Muscle layer of duodenum (tissue), 2 donors: ENCODE results near the gene F10.
A peak's percentile ranks its signal among the peaks of the same experiment; 100 is the strongest.
"Not testable (repeated sequence)": the region's sequence is repeated elsewhere in the genome, so short reads cannot be mapped to it uniquely, and the experiment has no call there.

Experiments
- H3K27ac ChIP-seq: one replicate; pipeline ENCODE4 v1.7.0; 2013; ENCODE audit warnings: mild to moderate bottlenecking, low read length
- H3K27me3 ChIP-seq: one replicate; pipeline ENCODE4 v1.7.0; 2013; ENCODE audit warnings: low read depth, mild to moderate bottlenecking, control low read depth, low read length
- H3K36me3 ChIP-seq, 2 donors: one replicate each; pipeline ENCODE4 v1.7.0; 2013; ENCODE audit warnings: low read length in 2 of 2, control low read depth in 1 of 2, mild to moderate bottlenecking in 1 of 2; ENCODE audit not compliant: insufficient read depth in 2 of 2, control insufficient read depth in 1 of 2
- H3K4me1 ChIP-seq, 2 donors: one replicate each; pipeline ENCODE4 v1.7.0; 2013; ENCODE audit warnings: low read length in 2 of 2, mild to moderate bottlenecking in 2 of 2, control low read depth in 1 of 2, moderate library complexity in 1 of 2; ENCODE audit not compliant: insufficient read depth in 2 of 2, control insufficient read depth in 1 of 2
- H3K4me3 ChIP-seq, 2 donors: one replicate each; pipeline ENCODE4 v1.7.0; 2013; ENCODE audit warnings: low read length in 2 of 2, low read depth in 1 of 2, mild to moderate bottlenecking in 1 of 2
- H3K9me3 ChIP-seq, 2 donors: one replicate each; pipeline ENCODE4 v1.7.0; 2013; ENCODE audit warnings: low read length in 2 of 2, control low read depth in 1 of 2, mild to moderate bottlenecking in 1 of 2; ENCODE audit not compliant: control insufficient read depth in 1 of 2
- donor health status: healthy.

Gene F10

GRCh38 chr13:113122550-113123225 is at the start of gene F10:
TSS of gene F10 (plus strand) at chr13:113122799. CDS start at chr13:113122856, 57 bp downstream.
- H3K9me3 ChIP-seq, result no peaks in the 10 kb centered on the region
- no peaks in the 10 kb centered on the region for H3K27me3 ChIP-seq
- peak within 1 kb of the TSS in 1 of 2 donors; percentile 12 for H3K4me3 ChIP-seq
- H3K27ac ChIP-seq, result no peak within 1 kb of the TSS
- no peaks in the 10 kb centered on the region for H3K4me1 ChIP-seq
- no peaks in the 10 kb centered on the region for H3K36me3 ChIP-seq

- Histone ChIP-seq H3K27me3 (no peaks in the 10 kb centered on the region), H3K4me3 (no peak overlapping the region), H3K9me3 (peaks cover 2 to 9% of the 10 kb centered on the region in 2 donors), H3K4me1 (no peaks in the 10 kb centered on the region), H3K36me3 (no peaks in the 10 kb centered on the region), H3K27ac (no peak overlapping the region)
Measured at GRCh38 chr13:113073942-113074341, 48.7 kb upstream of the F10 start.

GRCh38 chr13:113074401-113074800 is 48.2 kb upstream of the F10 start:
- Histone ChIP-seq H3K4me3 (no peak overlapping the region), H3K27ac (no peak overlapping the region), H3K36me3 (no peaks in the 10 kb centered on the region), H3K4me1 (no peaks in the 10 kb centered on the region), H3K9me3 (peaks cover 2 to 9% of the 10 kb centered on the region in 2 donors), H3K27me3 (no peaks in the 10 kb centered on the region)

DNA sequence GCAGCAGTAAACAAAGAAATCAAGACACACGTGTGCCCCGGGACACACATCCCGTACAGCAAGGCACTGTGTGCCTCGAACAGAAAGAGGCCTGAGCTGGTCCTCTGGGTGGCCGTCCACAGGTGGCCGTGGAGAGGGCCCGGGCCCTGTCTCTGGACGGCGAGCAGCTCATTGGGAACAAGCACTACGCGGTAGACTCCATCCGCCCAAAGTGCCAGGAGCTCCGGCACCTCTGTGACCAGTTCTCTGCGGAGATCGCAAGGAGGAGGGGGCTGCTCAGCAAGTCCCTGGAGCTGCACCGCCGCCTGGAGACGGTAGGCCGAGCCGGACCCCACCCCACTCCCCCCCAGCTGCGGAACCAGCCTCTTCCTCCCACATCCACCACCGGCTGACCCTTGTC is 47.7 kb upstream of the F10 start:
- no peaks in the 10 kb centered on the region for H3K36me3 ChIP-seq
- H3K9me3 ChIP-seq, result peaks cover 2 to 9% of the 10 kb centered on the region in 2 donors
- no peak overlapping the region for H3K4me3 ChIP-seq
- H3K27me3 ChIP-seq, result no peaks in the 10 kb centered on the region
- no peaks in the 10 kb centered on the region for H3K4me1 ChIP-seq
- H3K27ac ChIP-seq, result no peak overlapping the region

DNA sequence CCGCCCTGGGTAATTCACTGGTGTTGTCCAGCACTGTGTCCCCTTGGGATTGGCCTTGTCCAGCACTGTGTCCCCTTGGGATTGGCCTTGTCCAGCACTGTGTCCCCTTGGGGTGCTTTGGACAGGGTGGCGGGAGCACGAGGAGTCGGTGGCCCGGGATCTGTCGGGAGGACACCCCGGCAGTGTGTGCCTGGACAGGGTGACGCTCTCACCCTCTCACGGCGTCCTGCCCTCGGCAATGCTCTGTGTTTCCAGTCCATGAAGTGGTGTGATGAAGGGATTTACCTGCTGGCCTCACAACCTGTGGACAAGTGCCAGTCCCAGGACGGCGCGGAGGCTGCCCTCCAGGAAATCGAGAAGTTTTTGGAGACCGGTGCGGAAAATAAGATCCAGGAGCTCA is 46.9 kb upstream of the F10 start:
- H3K36me3 ChIP-seq, result no peaks in the 10 kb centered on the region

GRCh38 chr13:113076681-113077401 is 45.8 kb upstream of the F10 start:
- no peaks in the 10 kb centered on the region for H3K36me3 ChIP-seq
- H3K27me3 ChIP-seq, result no peaks in the 10 kb centered on the region
- no peak overlapping the region for H3K27ac ChIP-seq
- H3K4me3 ChIP-seq, result no peak overlapping the region
- H3K4me1 ChIP-seq, result no peaks in the 10 kb centered on the region
- peaks cover 2 to 5% of the 10 kb centered on the region in 2 donors for H3K9me3 ChIP-seq

More for the DNA sequence above, 46.9 kb upstream of the F10 start:
- Histone ChIP-seq H3K27ac (no peak overlapping the region), H3K4me3 (no peak overlapping the region), H3K27me3 (no peaks in the 10 kb centered on the region), H3K9me3 (peaks cover 2 to 9% of the 10 kb centered on the region in 2 donors), H3K4me1 (no peaks in the 10 kb centered on the region)

- Histone ChIP-seq H3K27ac (no peak overlapping the region), H3K4me3 (no peak overlapping the region), H3K4me1 (no peaks in the 10 kb centered on the region), H3K27me3 (no peaks in the 10 kb centered on the region), H3K36me3 (no peaks in the 10 kb centered on the region), H3K9me3 (no peaks in the 10 kb centered on the region)
Measured at GRCh38 chr13:113077566-113077952, 45.0 kb upstream of the F10 start.

DNA sequence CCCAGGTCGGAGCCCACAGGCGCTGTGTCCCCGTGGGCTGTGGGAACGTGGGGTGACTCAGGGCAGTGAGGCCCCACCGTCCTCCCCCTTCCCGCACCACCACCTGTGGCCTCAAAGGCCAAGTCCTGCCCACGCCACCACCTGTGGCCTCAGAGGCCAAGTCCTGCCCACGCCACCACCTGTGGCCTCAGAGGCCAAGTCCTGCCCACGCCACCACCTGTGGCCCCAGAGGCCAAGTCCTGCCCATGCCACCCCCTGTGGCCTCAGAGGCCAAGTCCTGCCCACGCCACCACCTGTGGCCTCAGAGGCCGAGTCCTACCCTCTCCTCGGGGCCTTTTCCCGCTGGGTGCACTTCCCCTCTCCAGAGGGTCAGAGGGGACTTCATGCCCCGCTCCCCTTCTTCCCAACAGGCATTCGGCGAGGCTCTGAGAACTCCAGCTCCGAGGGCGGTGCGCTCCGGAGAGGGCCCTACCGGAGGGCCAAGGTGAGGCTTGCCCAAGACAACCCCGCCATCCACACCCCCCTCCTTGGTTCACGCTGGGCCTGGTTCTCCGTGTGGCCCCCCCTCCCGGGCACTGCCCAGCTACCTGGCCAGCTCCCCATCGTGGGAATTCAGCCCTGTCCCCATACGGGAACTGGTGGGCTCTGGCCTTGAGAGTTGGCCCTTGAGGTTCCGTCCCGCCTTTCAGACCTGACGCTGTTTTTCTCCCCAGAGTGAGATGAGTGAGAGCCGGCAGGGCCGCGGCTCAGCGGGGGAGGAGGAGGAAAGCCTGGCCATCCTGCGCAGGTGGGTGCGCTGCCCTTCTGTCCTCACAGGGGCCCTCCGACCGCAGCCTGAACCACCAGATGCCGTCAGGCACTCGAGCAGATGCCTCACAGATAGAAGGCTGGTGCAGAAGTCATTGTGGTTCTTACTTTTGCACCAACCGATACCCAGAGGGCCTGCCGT is 44.4 kb upstream of the F10 start:
- Histone ChIP-seq H3K27ac (no peak overlapping the region), H3K4me3 (no peak overlapping the region), H3K27me3 (no peaks in the 10 kb centered on the region), H3K4me1 (no peaks in the 10 kb centered on the region), H3K9me3 (no peaks in the 10 kb centered on the region), H3K36me3 (no peaks in the 10 kb centered on the region)

- Histone ChIP-seq H3K9me3 (no peaks in the 10 kb centered on the region), H3K4me1 (no peaks in the 10 kb centered on the region), H3K27me3 (no peaks in the 10 kb centered on the region), H3K4me3 (no peak overlapping the region), H3K36me3 (no peaks in the 10 kb centered on the region), H3K27ac (no peak overlapping the region)
Measured at GRCh38 chr13:113078902-113079780, 43.5 kb upstream of the F10 start.

GRCh38 chr13:113079781-113080080 is 42.9 kb upstream of the F10 start:
- H3K4me3 ChIP-seq, H3K4me1 ChIP-seq, H3K27me3 ChIP-seq, H3K9me3 ChIP-seq, H3K27ac ChIP-seq, H3K36me3 ChIP-seq: not testable (repeated sequence)
